AG10803 (cell line): ENCODE measurements around the gene SCAF1.
"Not testable (repeated sequence)": the region's sequence is repeated elsewhere in the genome, so short reads cannot be mapped to it uniquely, and the experiment has no call there.

ENCODE experiments used
- DNase-seq: peaks from one replicate; pipeline ENCODE4 v3.0.0; 2010; ENCODE audit warnings: low read depth
- H3K4me3 ChIP-seq: 2 replicates; pipeline ENCODE4 v1.5.1; 2011; ENCODE audit warnings: mild to moderate bottlenecking, low read length, control low read depth
- CTCF ChIP-seq: conservative IDR thresholded peaks from 2 replicates; pipeline ENCODE4 v1.5.1; 2011; ENCODE audit warnings: mild to moderate bottlenecking, low read length, control low read depth, inconsistent platforms

Gene SCAF1

GRCh38 chr19:49631610-49632192 is 10.3 kb upstream of the SCAF1 start:
- no peak overlapping the region for H3K4me3 ChIP-seq
- no peak for TF ChIP-seq CTCF
- no peak for DNase-seq

GRCh38 chr19:49632576-49632975 is 9.4 kb upstream of the SCAF1 start:
- H3K4me3 ChIP-seq = no peak overlapping the region
- no peak for DNase-seq
- TF ChIP-seq CTCF = no peak

- not testable (repeated sequence) for DNase-seq, H3K4me3 ChIP-seq
These were observed 8.7 kb upstream of the SCAF1 start for GRCh38 chr19:49633273-49633672.

- TF ChIP-seq CTCF = peak; percentile 19
- H3K4me3 ChIP-seq = no peak overlapping the region
- DNase-seq = peak; percentile 33
These were observed 6.3 kb upstream of the SCAF1 start for GRCh38 chr19:49635530-49636232.

GRCh38 chr19:49636233-49636932 is 5.6 kb upstream of the SCAF1 start:
- no peak for DNase-seq
- no peak overlapping the region for H3K4me3 ChIP-seq
- TF ChIP-seq CTCF = no peak

GRCh38 chr19:49637821-49638738 is 3.9 kb upstream of the SCAF1 start:
- H3K4me3 ChIP-seq = peak overlapping the region; percentile 87
- TF ChIP-seq CTCF = no peak
- peak; percentile 82 for DNase-seq

- peak overlapping the region; percentile 87 for H3K4me3 ChIP-seq
- TF ChIP-seq CTCF = no peak
- no peak for DNase-seq
These were observed 2.5 kb upstream of the SCAF1 start for GRCh38 chr19:49639401-49640112.
